GM12874 (cell line): ENCODE results near the gene TMEM11.

Source experiments
- CTCF ChIP-seq: IDR thresholded peaks from 2 replicates; pipeline ENCODE4 v1.5.1; 2011; ENCODE audit warnings: low read depth, mild to moderate bottlenecking, control low read depth, low read length, moderate library complexity; ENCODE audit not compliant: insufficient read depth

Gene TMEM11

GRCh38 chr17:21167303-21167702, 46.7 kb downstream of the TMEM11 start:
- no peak for TF ChIP-seq CTCF

GRCh38 chr17:21166595-21167210, 47.3 kb downstream of the TMEM11 start:
- TF ChIP-seq CTCF = no peak

GRCh38 chr17:21165922-21166594, 47.9 kb downstream of the TMEM11 start:
- no peak for TF ChIP-seq CTCF

- no peak for TF ChIP-seq CTCF
Measured at GRCh38 chr17:21164620-21165019, 49.3 kb downstream of the TMEM11 start.

- no peak for TF ChIP-seq CTCF
Measured at GRCh38 chr17:21164216-21164615, 49.7 kb downstream of the TMEM11 start.

- no peak for TF ChIP-seq CTCF
Measured at GRCh38 chr17:21163101-21163500, 50.9 kb downstream of the TMEM11 start.

GRCh38 chr17:21162394-21162775, 51.6 kb downstream of the TMEM11 start:
- no peak for TF ChIP-seq CTCF
